Kidney capillary endothelial cell (primary cell): Measurements from ENCODE around the gene SOCS1.

Source experiments
- DNase-seq: peaks from one replicate; pipeline ENCODE4 v3.0.0-alpha.2; 2018; ENCODE audit warnings: low spot score

SOCS1 gene

GRCh38 chr16:11245222-11245737 is 10.7 kb downstream of the SOCS1 start:
- DNase-seq, result no peak

- DNase-seq, result no peak
Observed at GRCh38 chr16:11242658-11243057, 13.3 kb downstream of the SOCS1 start.

GRCh38 chr16:11241480-11242204 is 14.4 kb downstream of the SOCS1 start:
- no peak for DNase-seq

GRCh38 chr16:11240636-11241473 is 15.1 kb downstream of the SOCS1 start:
- no peak for DNase-seq

- no peak for DNase-seq
Observed at GRCh38 chr16:11239644-11240632, 16.1 kb downstream of the SOCS1 start.

- no peak for DNase-seq
Observed at GRCh38 chr16:11238272-11239202, 17.5 kb downstream of the SOCS1 start.

- DNase-seq, result no peak
Observed at GRCh38 chr16:11236461-11237254, 19.3 kb downstream of the SOCS1 start.

- no peak for DNase-seq
Observed at GRCh38 chr16:11235703-11235991, 20.4 kb downstream of the SOCS1 start.

GRCh38 chr16:11234884-11235702 is 20.9 kb downstream of the SOCS1 start:
- DNase-seq, result no peak

GRCh38 chr16:11233727-11234376 is 22.2 kb downstream of the SOCS1 start:
- DNase-seq, result no peak

- no peak for DNase-seq
Observed at GRCh38 chr16:11232852-11233726, 22.9 kb downstream of the SOCS1 start.

GRCh38 chr16:11232302-11232851 is 23.6 kb downstream of the SOCS1 start:
- no peak for DNase-seq

- no peak for DNase-seq
Observed at GRCh38 chr16:11231367-11231970, 24.5 kb downstream of the SOCS1 start.

GRCh38 chr16:11229906-11230305 is 26.1 kb downstream of the SOCS1 start:
- no peak for DNase-seq

GRCh38 chr16:11229432-11229831 is 26.6 kb downstream of the SOCS1 start:
- DNase-seq, result no peak

GRCh38 chr16:11225677-11226549 is 30.1 kb downstream of the SOCS1 start:
- DNase-seq, result no peak
